Measurements from ENCODE around the gene SMTNL2.
A peak's percentile ranks its signal among the peaks of the same experiment; 100 is the strongest.
"Not testable (repeated sequence)": the region's sequence is repeated elsewhere in the genome, so short reads cannot be mapped to it uniquely, and the experiment has no call there.

The SMTNL2 gene

DNA sequence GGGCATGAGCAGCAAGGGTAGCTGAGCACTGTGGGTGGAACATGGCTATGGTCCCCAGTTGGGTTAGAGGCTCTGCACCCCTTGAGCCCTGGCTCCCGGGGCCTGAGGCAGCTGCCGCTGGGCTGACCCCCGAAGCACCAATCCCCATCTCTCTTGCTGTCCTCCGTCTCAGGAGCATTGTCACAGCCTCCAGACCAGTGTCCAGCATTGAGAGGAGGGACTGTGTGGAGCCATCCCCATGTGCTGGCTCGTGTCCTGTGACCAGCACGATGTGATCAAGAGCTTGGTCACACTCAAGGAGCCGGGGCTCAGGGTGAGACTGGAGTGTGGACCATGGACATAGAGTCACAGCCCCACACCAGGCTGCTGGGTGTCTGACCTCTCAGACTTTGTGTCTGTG is 2.9 kb downstream of the SMTNL2 start:
- no peak for DNase-seq

GRCh38 chr17:4587803-4588202 is 3.5 kb downstream of the SMTNL2 start:
- DNase-seq, result no peak

DNA sequence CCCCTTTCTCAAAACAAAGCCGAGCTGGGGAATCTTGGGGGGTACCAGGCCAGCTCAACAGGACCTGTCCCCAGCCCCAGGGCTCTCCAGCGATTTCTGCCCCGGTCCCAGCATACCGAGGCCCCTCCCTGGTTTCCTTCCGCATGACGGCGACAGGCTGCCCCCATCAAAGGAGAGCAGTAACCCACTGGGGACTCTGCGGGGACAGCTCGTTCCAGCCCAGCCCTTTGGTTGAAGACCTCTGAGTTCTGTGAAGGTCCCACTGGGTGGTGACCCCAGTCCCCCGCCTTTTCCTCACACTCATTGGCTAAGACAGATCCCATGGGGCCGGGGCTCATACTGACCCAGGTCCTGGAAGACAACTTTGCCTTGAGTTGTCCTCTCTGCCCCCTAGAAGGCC is 4.1 kb downstream of the SMTNL2 start:
- DNase-seq, result no peak

DNA sequence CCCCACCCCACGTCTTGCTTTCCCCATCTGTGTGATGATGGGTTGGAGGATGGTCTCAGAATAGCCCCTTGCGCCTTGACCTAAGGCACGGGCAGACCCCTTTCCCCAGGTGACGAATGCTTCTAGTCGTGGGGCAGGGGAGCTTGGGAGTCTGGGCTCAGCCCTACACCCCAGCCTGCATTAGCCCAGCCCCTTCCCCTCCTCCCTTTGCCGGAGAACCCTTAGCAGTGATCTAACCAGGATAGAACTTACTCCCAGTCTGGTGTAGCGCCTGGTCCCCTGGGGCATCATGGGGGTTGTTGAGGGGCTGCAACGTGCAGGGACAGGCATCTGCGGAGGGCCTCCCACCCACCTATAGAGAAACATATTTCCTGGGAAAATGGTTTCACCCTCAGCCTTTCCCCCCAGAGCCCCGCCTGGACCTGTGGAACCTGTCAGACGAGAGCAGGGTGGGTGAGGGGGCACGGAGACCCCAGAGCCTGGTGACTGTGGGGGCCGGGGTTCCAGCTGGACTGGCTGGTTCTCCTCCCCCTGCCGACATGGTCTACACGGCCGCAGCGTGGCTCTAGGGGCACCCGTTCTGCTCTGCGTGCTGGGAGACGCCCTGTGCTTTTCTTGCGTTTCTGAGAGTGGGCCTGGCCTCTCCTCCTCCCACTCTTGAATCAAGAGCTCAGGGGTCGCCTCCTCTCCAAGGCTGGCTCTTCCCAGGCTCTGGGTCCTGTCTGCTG is 4.7 kb downstream of the SMTNL2 start:
- DNase-seq, result no peak

DNA sequence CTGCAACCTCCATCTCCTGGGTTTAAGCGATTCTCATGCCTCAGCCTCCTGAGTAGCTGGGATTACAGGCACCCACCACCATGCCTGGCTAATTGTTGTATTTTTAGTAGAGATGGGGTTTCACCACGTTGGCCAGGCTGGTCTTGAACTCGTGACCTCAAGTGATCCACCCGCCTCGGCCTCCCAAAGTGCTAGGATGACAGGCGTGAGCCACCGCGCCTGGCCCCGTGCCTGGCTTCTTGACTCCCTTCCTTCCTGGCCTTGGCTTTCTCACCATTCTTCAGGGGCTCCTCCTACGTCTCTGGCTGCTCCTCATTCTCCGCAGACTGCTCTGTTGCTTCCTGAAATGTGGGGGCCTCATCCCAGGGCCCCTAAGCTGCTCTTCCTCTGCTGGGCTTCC is 5.7 kb downstream of the SMTNL2 start:
- DNase-seq, result peak in 1 of 2 experiments; percentile 1

DNA sequence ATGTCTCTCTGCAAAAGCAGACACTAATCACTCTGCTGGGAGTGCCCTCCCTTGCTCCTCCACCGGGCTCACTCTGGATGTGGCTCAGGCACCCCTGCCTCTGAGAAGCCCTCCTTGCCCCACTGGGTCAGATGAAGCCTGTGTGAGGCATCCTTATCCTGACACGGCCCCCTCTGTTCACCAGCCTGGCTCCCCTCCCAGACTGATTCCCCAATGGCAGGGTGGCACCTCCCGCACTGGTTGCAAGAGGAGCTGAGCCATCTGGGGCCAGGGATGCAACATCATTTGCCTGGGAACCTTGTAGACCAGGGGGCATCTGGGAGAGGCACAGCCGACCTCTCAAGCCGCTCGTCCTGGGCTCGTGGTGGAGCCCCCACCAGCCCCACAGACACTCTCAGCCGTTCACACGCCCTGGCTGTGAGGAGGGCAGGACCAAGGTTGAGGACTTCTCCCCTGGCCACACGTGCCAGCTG is 6.7 kb downstream of the SMTNL2 start:
- DNase-seq, result no peak

GRCh38 chr17:4591529-4591928 is 7.2 kb downstream of the SMTNL2 start:
- DNase-seq, result no peak

DNA sequence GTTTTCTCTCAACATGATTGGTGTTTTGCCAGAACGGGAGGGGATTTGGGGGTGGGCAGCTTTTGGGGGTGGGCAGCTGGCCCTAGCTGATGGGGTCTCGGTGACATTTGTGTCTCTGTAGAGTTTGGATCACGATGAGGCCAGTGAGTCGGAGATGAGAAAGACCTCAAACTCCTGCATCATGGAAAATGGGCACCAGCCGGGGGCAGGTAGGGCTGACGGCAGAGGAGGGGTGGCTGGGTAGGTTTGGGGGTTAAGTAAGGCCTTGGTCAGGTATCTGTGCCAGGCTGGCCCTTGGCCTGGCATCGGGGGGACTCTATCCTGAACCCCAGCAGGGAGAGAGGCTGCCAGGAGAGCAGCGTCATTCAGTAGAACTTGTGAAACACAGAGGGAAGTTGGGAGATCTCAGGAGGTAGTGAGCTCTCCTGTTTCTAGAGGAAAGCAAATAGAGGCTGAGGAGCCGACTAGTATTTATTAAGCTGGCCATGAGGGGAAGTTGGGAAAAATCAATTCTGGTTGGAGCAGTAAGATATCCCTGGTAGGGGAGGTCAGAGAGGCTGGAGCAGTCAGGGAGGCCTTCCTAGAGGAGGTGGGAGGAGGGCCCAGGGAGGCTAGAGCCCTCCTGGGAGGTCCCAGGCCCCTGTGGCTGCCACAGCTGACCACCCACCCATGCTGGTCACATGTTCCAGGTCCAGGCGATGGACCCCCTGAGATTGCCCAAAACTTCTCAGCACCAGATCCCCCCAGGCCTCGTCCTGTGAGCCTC is 8.1 kb downstream of the SMTNL2 start:
- no peak for DNase-seq

- DNase-seq, result no peak
Observed at GRCh38 chr17:4593021-4593421, 8.7 kb downstream of the SMTNL2 start.

DNA sequence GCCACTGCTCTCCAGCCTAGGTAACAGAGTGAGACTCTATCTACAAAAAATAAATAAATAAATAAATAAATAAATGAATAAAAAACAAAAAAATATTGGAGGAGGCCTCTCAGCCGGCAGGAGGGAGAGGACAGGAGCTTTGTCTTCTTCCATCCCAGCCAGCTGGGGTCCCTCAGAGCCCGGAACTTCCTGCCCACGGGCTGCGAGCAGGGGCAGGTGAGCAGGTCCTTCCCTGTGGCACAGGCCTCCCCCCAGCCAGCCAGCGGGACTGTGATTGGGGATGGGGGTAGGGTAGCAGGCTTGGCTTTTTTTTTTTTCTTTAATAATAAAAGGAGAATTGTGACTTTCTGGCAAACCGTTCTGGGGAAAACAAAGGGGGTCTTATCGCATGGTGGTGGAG is 10.1 kb downstream of the SMTNL2 start:
- DNase-seq, result no peak

DNA sequence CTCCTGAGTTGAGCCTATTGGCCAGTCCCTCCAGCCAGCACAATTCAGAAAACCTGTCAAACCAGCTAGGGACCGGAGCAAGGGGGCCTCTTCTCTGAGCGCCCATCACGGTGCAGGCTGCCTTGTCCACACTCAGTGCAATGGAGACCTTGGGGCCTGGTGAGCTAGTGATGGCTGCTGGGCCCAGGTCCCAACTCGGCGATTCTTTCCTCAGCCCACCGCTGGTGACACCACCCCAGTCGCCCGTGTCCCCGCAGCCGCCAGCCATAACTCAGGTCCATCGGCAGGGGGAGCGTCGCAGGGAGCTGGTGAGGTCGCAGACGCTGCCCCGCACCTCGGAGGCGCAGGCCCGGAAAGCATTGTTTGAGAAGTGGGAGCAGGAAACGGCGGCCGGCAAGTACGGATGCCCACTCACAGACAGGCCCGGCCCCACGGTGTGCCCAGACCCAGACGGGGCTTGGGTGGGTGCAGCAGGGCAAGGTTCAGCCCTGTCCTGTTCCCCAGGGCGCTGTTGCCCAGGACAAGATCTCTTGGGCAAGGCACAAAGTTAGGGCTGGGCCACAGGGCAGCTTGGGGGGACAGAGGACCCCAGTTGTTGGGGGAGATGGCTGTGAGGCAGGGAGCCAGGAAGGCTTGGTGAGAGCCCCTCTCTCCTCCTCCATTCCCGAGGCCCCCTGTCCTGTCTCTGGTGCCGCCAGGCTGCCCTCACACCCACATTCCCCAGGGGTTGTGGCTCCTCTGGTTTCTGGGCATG is 10.8 kb downstream of the SMTNL2 start:
- no peak for DNase-seq

- not testable (repeated sequence) for DNase-seq
Observed at GRCh38 chr17:4595685-4596342, 11.5 kb downstream of the SMTNL2 start.

GRCh38 chr17:4596636-4597380 is 12.5 kb downstream of the SMTNL2 start:
- DNase-seq, result no peak

GRCh38 chr17:4597975-4598374 is 13.6 kb downstream of the SMTNL2 start:
- no peak for DNase-seq

DNA sequence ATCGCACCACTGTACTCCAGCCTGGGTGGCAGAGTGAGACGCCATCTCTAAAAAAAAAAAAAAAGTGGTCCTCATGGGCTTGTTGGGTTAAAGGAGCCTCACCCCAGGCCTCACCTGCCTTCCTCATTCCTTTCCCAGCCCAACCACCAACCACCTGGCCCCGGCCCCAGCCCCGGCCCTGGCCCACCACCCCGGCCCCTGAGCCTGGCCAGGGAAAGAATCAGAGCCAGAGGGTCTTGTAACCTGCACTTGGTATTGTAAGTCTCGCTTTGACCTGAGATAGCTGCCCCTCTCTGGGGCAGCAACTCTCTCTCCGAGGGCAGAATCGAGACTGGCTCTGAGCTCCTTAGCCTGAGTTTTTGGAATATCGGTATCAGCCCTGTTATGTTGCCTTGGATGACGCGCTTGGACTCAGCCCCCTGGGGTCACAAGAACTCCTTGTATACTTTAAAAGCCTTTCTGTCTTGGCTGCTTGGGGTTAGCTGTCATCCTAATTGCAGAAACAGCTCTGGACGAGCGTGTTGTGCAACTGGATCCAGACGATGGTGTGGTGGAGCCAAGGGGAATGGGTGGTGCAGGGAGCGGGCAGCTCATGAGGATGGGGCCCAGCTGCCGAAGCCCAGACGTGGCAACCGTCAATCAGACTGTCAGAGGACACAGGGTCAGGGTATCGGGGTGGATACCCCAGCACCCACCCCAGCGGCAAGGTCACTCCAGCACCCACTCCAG is 14.6 kb downstream of the SMTNL2 start:
- no peak for DNase-seq

GRCh38 chr17:4599505-4600281 is 15.4 kb downstream of the SMTNL2 start:
- no peak for DNase-seq

DNA sequence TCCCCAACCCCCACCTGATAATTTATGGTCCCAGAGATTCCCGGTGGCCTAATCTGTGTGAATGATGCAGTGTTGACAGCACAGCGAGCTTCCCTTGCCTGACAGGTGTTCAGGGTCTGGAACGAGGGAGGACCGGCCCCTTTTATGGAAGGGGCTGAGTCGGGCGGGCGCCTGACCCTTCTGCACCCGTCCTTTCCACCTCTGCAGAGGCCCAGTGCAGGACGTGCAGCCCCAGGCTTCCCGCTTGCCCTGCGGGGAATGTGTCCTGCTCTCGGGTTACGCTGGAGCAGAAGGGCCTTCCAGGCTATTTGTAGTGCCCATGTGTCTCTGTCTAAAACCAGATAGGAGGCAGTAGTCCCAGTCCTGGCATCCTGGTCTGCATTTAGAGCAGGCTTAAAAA is 16.2 kb downstream of the SMTNL2 start:
- no peak for DNase-seq

DNA sequence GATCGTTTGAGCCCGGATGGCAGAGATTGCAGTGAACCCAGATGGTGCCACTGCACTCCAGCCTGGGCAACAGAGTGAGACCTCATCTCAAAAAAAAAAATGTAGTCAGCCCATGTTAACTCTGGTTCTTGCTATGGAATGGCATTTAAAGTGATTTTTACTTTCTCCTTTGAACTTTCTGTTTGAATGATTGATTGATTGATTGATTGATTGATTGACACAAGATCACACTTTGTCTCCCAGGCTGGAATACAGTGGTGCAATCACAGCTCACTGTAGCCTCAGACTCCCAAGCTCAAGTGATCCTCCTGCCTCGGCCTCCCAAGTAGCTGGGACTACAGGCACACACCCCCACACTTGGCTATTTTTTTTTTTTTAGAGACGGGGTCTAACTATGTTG is 17.0 kb downstream of the SMTNL2 start:
- no peak for DNase-seq

DNA sequence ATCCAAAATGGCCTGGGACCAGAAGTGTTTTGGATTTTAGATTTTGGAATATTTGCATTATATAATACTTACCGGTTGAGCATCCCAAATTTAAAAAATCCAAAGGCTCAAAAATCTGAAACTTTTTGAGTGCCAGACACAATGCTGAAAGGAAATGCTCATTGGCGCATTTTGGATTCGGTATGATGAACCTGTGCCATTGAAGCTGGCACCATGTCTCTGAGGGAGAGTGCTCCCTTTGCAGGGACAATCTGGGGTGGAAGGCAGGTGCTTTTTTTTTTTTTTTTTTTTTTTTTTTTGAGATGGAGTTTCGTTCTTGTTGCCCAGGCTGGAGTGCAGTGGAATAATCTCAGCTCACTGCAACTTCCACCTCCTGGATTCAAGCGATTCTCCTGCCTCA is 17.7 kb downstream of the SMTNL2 start:
- no peak for DNase-seq

- DNase-seq, result no peak
Observed at GRCh38 chr17:4604111-4604644, 19.8 kb downstream of the SMTNL2 start.

DNA sequence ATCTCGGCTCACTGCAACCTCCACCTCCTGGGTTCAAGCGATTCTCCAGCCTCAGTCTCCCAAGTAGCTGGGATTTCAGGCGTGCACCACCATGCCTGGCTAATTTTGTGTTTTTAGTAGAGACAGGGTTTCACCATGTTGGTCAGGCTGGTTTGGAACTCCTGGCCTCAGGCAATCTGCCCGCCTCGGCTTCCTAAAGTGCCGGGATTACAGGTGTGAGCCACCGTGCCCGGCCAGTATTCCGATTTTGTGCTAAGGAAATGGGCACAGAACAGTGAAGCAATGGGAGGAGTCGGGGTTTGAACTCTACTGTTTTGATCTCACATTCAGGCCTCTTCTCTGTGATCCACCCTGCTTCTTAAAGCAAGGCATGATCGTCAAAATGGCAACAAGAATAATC is 20.4 kb downstream of the SMTNL2 start:
- DNase-seq, result not testable (repeated sequence)
